HG03571 (cell line): Measurements from ENCODE around the gene NKX1-1.

Experiments used
- ATAC-seq: cut with Tn5 transposase; IDR thresholded peaks from one replicate; pipeline ENCODE4 v1.9.1; 2021; ENCODE audit not compliant: unreplicated experiment

NKX1-1 gene

DNA sequence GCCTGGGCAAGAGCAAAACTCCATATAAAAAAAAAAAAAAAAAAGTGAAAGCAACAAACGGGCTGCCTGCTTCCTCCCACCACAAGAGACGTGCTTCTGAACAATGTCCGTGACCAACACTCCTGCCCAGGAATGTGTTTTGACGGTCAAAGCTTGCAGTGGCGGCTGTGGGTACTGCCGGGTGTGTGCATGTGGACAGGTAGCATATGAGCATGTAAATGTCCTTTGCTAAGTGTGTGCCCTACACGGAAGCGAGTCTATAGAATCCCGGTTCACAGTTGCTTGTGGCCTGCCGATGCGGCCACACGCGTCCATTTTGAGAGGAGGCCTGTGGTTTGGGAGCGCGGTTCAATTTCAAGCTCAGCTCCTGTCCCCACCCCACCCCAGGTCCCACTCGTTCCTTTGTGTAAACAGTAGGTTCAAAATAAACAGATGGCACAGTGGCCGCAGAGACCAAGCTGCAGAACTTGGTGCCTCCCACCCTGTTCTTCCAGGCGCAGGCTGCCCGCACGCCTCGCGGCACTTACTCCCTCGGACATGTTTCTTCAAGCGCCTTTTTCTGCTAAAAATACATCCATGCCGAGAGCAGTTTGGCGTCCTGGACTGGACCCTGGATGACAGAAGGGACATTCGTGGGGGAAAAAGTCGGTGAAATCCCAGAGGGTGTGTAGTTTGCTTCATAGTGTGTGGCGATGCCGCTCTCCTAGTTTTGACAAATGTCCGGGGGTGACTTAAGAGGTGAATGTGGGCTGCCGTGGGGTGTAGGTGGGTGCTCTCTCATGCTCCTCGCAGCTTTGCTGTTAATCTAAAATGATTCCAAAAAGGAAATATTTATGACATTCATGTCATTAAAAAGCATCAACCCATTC is 11.5 kb upstream of the NKX1-1 start:
- no peak for ATAC-seq

GRCh38 chr4:1416948-1417260 is 10.7 kb upstream of the NKX1-1 start:
- no peak for ATAC-seq

- no peak for ATAC-seq
Measured at GRCh38 chr4:1416051-1416947, 10.1 kb upstream of the NKX1-1 start.

- no peak for ATAC-seq
Measured at GRCh38 chr4:1415681-1415981, 9.4 kb upstream of the NKX1-1 start.

GRCh38 chr4:1414831-1415680 is 8.8 kb upstream of the NKX1-1 start:
- ATAC-seq = no peak

DNA sequence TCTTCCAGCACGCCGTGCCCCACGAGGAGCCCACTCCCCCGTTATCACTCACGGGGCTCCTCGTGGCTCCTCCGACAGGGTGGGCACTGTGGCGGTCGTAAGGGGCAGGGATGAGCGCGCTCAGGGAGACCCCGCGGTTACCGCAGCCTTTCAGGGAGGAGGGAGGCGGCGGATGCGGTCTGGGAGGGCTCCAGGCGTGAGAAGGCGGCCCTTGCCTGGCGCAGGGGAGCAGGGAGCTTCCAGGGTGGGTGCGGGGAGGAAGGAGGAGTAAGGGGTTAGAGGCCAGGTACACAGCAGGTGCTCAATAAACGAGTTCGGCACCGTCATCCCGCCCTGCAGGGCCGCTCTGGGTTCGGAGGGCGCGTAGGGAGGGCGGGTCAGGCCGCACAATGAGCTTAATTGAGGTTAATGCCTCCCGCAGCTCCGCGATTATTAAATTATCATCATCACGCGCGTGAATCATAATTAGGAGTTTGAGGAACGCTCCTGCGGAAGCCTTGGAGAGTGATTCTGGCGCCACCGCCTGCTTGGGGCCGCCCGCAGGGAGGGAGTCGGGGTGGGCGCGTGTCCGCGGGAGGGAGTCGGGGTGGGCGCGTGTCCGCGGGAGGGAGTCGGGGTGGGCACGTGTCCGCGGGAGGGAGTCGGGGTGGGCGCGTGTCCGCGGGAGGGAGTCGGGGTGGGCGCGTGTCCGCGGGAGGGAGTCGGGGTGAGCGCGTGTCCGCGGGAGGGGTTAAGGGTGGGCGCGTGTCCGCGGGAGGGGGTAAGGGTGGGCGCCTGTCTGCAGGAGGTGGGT is 7.6 kb upstream of the NKX1-1 start:
- no peak for ATAC-seq

DNA sequence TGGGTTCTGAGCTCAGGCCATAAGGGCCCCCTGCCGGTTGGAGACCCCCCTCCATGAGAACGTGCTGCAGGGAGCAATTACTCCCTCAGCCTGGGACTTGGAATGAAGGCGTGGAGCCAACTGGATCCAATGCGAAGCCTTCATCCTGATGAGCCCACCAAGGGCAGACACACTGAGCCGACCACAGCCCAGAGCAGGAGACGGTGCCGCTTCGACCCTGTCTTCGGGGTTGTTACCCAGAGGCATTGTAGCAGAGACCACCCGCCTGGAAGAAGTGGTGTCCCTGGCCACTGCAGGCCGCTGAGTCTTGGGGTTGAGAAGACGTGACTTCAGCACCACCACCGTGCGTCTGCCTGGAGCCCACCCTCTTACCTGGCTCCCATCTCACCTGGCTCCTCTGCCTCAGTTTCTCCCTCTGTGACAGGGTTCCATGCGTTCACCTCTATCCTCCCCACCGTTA is 7.0 kb upstream of the NKX1-1 start:
- no peak for ATAC-seq

DNA sequence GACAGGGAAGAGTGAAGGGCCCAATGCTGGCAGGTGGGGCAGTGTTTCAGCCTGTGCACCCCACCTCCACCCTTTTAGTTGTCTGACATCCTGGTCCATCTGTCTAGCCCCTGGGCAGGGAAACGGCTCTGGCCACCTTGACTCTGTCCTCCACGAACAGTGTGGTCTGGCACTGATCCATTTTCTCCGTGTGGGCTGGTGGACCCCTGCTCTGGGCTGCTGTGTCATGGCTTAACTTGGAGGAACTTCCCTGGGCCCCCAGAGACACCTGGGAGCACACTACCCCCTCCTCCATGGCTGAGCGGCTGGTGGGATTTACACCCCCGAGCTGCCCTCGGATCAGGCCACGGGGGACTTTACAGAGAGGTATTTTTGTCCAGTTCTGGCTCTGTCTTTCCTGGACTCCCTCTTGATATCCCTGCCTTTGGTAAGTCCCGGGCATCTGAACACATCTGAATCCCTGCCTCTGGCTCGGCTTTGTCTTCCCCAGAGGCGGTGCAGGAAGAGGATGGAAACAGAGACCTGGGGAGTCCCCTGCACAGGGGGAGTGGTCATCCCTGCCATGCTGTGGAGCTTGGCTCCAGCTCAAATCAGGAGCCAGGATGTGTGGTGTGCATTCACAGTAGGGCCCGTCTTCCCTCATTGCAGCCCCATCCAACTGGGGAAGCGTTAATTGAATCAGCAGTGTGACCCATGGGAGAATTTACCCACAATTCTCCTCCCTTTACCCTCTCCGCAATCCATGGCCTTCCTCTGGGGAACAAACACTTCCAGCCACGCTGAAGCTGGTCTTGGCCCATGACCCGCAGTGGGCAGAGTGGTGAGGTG is 6.3 kb upstream of the NKX1-1 start:
- ATAC-seq = no peak

GRCh38 chr4:1411436-1412375 is 5.5 kb upstream of the NKX1-1 start:
- no peak for ATAC-seq

DNA sequence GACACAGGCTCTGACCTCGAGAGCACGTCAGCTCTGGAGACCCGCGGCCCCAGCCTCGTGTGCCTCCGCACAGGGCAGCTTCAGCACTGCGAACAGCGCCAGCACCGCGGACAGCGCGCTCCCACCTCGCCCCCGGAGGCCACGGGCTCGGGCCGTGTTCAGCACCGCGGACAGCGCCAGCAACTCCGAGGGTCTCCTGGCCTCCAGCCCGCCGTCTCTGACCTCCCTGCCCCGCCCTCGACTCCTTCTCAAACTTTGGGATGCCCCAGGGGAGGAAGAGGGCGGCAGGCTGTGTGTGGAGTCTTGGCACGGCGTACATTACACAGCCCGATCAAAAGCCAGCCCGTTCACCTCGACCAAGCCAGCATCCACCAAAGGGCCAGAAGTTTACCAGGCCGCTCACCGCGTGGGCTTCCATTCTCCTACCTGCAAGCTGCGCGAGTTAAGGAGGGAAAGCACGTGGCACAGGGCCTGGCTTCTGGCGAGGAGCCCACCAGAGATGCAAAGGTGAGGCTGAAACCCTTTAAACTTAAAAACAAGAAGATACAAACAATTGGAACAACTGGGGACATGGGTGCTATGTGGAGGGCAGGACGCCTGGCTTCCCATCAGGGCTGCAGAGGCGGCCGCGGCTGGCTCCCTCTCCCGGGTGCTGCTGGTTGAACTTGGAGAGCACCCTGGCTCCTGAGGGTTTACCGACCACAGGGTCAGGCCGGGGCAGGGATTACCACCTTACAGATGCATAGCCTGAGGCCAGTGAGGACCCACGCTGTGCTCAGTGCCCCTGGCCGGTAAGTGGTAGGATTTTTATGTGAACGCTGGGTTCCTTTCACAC is 4.5 kb upstream of the NKX1-1 start:
- no peak for ATAC-seq

DNA sequence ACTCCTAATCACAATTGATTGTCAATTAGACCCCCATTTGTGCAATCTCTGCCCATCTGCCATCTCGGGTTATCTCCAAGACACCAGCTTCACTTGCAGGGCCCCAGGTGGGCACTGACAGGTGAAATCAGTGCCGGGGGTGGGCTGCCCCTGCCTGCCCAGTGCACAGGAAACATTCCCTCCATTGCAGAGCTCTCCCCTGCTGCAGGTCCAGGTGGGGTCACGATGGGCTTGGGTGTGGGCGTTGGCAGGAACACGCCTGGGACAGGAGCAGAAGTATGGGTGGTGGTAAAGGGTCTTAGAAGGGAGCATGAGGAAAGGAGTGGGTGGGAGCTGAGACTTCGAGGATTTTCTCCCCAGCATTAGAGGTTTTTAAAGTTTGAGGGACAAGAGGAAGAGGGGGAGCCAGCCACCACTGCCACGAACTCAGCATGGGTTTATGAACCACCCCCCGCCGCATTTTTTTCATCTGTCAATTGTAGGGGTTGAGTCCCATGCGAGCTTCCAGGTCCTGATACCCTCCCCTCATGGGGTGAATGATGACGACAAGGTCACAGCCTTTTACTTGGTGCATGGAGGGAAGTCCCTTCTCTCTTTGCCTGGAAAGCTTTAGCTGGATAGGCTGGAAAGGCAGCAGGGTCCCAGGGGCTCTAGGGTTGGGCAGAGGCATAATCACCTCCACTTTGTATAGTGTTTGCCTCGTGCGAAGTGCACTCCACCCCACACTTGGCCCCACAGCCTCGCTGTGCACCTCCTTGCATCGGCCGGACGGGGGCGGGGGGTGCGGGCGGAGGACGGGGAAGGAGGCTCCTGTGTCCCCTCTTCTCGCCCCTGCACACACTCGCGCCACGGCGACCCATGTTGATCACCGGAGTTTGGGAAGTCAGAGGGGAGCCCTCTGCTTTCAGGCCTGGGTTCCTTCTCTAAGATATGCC is 3.5 kb upstream of the NKX1-1 start:
- no peak for ATAC-seq

DNA sequence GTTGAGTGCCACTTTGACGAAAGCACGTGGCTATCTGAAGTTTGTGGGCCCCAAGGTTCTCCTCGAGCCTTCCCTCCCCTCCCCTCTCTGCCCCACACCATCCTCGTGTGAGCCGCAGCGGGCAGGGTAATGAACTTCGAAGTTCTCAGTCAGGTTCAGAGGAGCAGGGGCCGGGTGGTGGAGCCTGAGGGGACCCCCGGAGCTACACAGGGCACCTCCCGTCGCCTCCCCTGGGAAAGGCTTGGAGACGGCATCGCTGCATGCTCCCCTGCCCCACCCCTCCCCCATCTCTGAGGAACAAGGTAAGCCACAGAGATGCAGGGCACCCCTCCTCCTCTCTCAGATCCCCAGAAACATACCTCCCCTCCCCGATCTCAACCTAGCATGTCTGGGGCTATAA is 2.8 kb upstream of the NKX1-1 start:
- no peak for ATAC-seq

DNA sequence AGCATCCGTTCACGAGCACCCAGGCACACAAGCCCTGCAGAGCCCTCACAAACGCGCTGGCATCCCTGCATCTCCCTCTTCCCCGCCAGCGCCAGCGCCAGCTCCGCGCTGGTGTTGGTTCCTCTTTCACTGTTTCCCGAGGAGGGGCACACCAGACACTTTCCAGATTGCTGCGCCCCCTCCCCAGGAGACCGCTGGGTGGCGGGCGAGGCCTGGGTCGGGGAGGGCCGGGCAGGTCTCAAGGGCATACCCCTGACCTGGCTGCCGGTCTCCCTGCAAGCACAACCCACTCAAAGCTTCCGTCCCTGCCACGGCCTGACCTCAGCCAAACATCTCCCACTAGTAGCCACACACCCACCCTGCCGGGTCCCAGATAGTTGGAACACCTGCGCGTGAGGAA is 2.2 kb upstream of the NKX1-1 start:
- no peak for ATAC-seq

DNA sequence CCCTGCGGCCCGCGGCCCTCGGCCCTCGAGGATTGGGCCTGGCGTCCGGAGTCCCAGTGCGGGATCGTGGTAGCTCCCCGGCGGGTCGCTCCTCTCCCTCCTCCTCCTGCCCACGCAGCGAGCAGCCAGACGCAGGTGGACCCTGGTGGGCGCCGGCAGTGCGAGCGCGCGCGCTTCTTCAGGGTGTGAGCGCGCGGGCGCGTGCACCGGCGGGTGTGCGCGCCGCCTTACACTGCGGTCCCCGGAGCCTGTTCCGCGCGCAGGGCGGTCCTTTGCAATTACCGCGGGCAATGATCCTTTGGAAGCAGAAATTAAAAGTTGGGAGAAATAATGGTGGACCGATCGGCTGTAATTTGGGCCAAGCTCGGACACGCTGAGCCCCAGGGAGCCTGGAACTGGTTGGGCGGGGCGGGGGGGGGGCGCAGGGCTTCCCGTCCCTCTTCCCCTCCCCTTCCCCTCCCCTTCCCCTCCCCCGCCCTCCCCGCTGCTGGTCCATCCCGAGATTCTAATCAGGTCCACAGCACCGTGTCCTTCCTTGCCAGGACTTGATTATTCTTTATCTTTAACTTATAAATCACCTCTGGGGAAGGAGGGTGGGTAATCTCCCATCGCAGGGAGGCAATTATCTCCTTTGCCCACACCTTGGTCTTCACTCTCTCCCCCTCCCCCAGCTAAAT is 1.6 kb upstream of the NKX1-1 start:
- no peak for ATAC-seq

- ATAC-seq = no peak
Measured at GRCh38 chr4:1406981-1407656, 877 bp upstream of the NKX1-1 start.
